Mucosa of gallbladder (tissue), 1 donor: ENCODE measurements around the gene ATG5. TPM values are rescaled to one million over a fixed set of nuclear protein-coding genes. Genes with fewer than 3 reads are reported as not detected.
"Not testable (repeated sequence)": the region's sequence is repeated elsewhere in the genome, so short reads cannot be mapped to it uniquely, and the experiment has no call there.

Experiments used
- DNase-seq: peaks from one replicate; pipeline ENCODE4 v3.0.0-alpha.2; 2020; ENCODE audit warnings: low spot score
- total RNA-seq: library from RNA; stranded (reverse); gene quantifications from one replicate; pipeline ENCODE4 v1.2.1, GENCODE V29; 2021
- donor health status: DM: no; HTN: no; CAD: no.

The ATG5 gene
- total RNA-seq, 1 donor from 2014 or later: 29.7 TPM

GRCh38 chr6:106309766-106310373, 15.7 kb downstream of the ATG5 start:
- no peak for DNase-seq

GRCh38 chr6:106308985-106309384, 16.6 kb downstream of the ATG5 start:
- DNase-seq: no peak

- no peak for DNase-seq
Observed at GRCh38 chr6:106305740-106306139, 19.8 kb downstream of the ATG5 start.

GRCh38 chr6:106300944-106301343, 24.6 kb downstream of the ATG5 start:
- DNase-seq: no peak

GRCh38 chr6:106300020-106300780, 25.4 kb downstream of the ATG5 start:
- no peak for DNase-seq

- DNase-seq: no peak
Observed at GRCh38 chr6:106293116-106293515, 32.4 kb downstream of the ATG5 start.

GRCh38 chr6:106290954-106291353, 34.6 kb downstream of the ATG5 start:
- no peak for DNase-seq

GRCh38 chr6:106290032-106290431, 35.5 kb downstream of the ATG5 start:
- DNase-seq: no peak

GRCh38 chr6:106287215-106287614, 38.3 kb downstream of the ATG5 start:
- no peak for DNase-seq

GRCh38 chr6:106286746-106287145, 38.8 kb downstream of the ATG5 start:
- DNase-seq: no peak

- DNase-seq: no peak
Observed at GRCh38 chr6:106283481-106283880, 42.1 kb downstream of the ATG5 start.

- no peak for DNase-seq
Observed at GRCh38 chr6:106281661-106282060, 43.9 kb downstream of the ATG5 start.

- no peak for DNase-seq
Observed at GRCh38 chr6:106281088-106281487, 44.5 kb downstream of the ATG5 start.

- DNase-seq: no peak
Observed at GRCh38 chr6:106279179-106279578, 46.4 kb downstream of the ATG5 start.

- DNase-seq: no peak
Observed at GRCh38 chr6:106275692-106276091, 49.9 kb downstream of the ATG5 start.

- no peak for DNase-seq
Observed at GRCh38 chr6:106273087-106273486, 52.5 kb downstream of the ATG5 start.

- no peak for DNase-seq
Observed at GRCh38 chr6:106272287-106272686, 53.3 kb downstream of the ATG5 start.

- DNase-seq: no peak
Observed at GRCh38 chr6:106270414-106270813, 55.1 kb downstream of the ATG5 start.

GRCh38 chr6:106269268-106269919, 56.2 kb downstream of the ATG5 start:
- not testable (repeated sequence) for DNase-seq

- DNase-seq: not testable (repeated sequence)
Observed at GRCh38 chr6:106268500-106268899, 57.1 kb downstream of the ATG5 start.

GRCh38 chr6:106264433-106264832, 61.1 kb downstream of the ATG5 start:
- DNase-seq: not testable (repeated sequence)

GRCh38 chr6:106259748-106260147, 65.8 kb downstream of the ATG5 start:
- DNase-seq: not testable (repeated sequence)

GRCh38 chr6:106258726-106259125, 66.8 kb downstream of the ATG5 start:
- DNase-seq: no peak
